Kidney (tissue), 14 donors: ENCODE measurements around the gene FAAP20. TPM values are rescaled to one million over a fixed set of nuclear protein-coding genes. Genes with fewer than 3 reads are reported as not detected.

Experiments used
- DNase-seq, 5 donors: peaks; one replicate each; pipeline ENCODE4 v3.0.0-alpha.2; 2013 to 2020
- FAIRE-seq: peaks from 2 replicates; lab custom pipeline; 2012; peaks lifted over from hg19 to GRCh38; lab: Jason Lieb, UNC
- H3K27ac ChIP-seq, 2 donors: one replicate each; pipeline ENCODE4 v1.7.0; 2013; ENCODE audit warnings: low read depth in 2 of 2, low read length in 2 of 2, inconsistent platforms in 1 of 2
- H3K27me3 ChIP-seq: one replicate; pipeline ENCODE4 v1.7.1; 2013; ENCODE audit warnings: low read length, inconsistent platforms; ENCODE audit not compliant: control insufficient read depth, insufficient read depth
- H3K36me3 ChIP-seq, 3 donors: one replicate each; pipeline versions ENCODE4 v1.7.0 to v1.7.1; 2013; ENCODE audit warnings: low read length in 3 of 3, control low read depth in 1 of 3, inconsistent platforms in 1 of 3; ENCODE audit not compliant: insufficient read depth in 3 of 3, control insufficient read depth in 2 of 3
- H3K4me1 ChIP-seq, 3 donors: one replicate each; pipeline versions ENCODE4 v1.7.0 to v1.7.1; 2013; ENCODE audit warnings: low read length in 3 of 3, inconsistent platforms in 1 of 3, low read depth in 1 of 3; ENCODE audit not compliant: control insufficient read depth in 2 of 3, insufficient read depth in 2 of 3
- H3K4me3 ChIP-seq, 3 donors: one replicate each; pipeline versions ENCODE4 v1.7.0 to v1.8.1; 2013; ENCODE audit warnings: low read length in 3 of 3, control low read depth in 1 of 3, inconsistent platforms in 1 of 3
- H3K9ac ChIP-seq, 3 donors: one replicate each; pipeline versions ENCODE4 v1.7.0 to v1.7.1; 2013; ENCODE audit warnings: low read length in 3 of 3, control low read depth in 1 of 3, inconsistent platforms in 1 of 3
- H3K9me3 ChIP-seq, 3 donors: one replicate each; pipeline versions ENCODE4 v1.7.0 to v1.7.1; 2013; ENCODE audit warnings: low read length in 3 of 3, control low read depth in 1 of 3, inconsistent platforms in 1 of 3; ENCODE audit not compliant: control insufficient read depth in 2 of 3, insufficient read depth in 1 of 3
- CTCF ChIP-seq: IDR thresholded peaks from 3 replicates; pipeline ENCODE4 v1.5.1; 2012; ENCODE audit warnings: mild to moderate bottlenecking, moderate library complexity, borderline replicate concordance; ENCODE audit not compliant: insufficient read depth; ENCODE audit errors: extremely low read depth
- intact Hi-C: fragments of 100-400 bp; cut with DNase I; formaldehyde crosslinking; loops from one replicate; pipeline ENCODE4 v1.11.1; 2022
- polyA plus RNA-seq: library from polyadenylated mRNA; stranded (reverse); fragments of 350-450 nt; fragmentation: Illumina TruSeq; extraction: RNeasy Lipid Tissue Mini Kit (QIAGEN cat#74804); gene quantifications from one replicate; pipeline ENCODE4 v1.2.3, GENCODE V29; 2014; ENCODE audit warnings: low read depth, low replicate concordance; ENCODE audit not compliant: insufficient read depth
- total RNA-seq: library from RNA; stranded (reverse); fragmentation: NEBNext Ultra II Directional; extraction: Animal tissue kit (Norgen Biotek cat#: 25700); gene quantifications from one replicate; pipeline ENCODE4 v1.2.1, GENCODE V29; 2021
- donor health status: control.
- donor health status: control.
- donor health status: control.
- donor health status: control.
- donor health status: control.
- donor health status: DM: yes; HTN: yes; CAD: no.
- donor health status: Normal renal cell carcinoma (clear cell type).

The FAAP20 gene
- total and polyA plus RNA-seq, 2 donors from 2014 or later, result 69.0 to 109 TPM

GRCh38 chr1:2236695-2237677 is 42.4 kb upstream of the FAAP20 start:
- no peak for TF ChIP-seq CTCF
- no peaks in the 10 kb centered on the region for H3K9me3 ChIP-seq
- DNase-seq, result peak in 2 of 5 donors; percentile 41 to 64
- H3K27ac ChIP-seq, result no peak overlapping the region
- no peaks in the 10 kb centered on the region for H3K27me3 ChIP-seq
- H3K9ac ChIP-seq, result no peak overlapping the region
- no peak overlapping the region for H3K4me3 ChIP-seq
- intact Hi-C loops, result no loop called here
- no peak for FAIRE-seq
- peaks cover 0 to 3% (median 0%) of the 10 kb centered on the region in 3 donors for H3K36me3 ChIP-seq
- peaks cover 0 to 80% (median 63%) of the 10 kb centered on the region in 3 donors for H3K4me1 ChIP-seq

- Histone ChIP-seq H3K9me3 (no peaks in the 10 kb centered on the region), H3K36me3 (no peaks in the 10 kb centered on the region), H3K27ac (peak overlapping the region in 1 of 2 donors; percentile 51), H3K4me3 (no peak overlapping the region), H3K4me1 (peaks cover 0 to 87% (median 63%) of the 10 kb centered on the region in 3 donors), H3K27me3 (no peaks in the 10 kb centered on the region), H3K9ac (no peak overlapping the region)
- DNase-seq (peak in 1 of 5 donors; percentile 70), FAIRE-seq (no peak)
- intact Hi-C loops, result no loop called here
- no peak for TF ChIP-seq CTCF
Measured at GRCh38 chr1:2235300-2235998, 40.9 kb upstream of the FAAP20 start.

- Histone ChIP-seq H3K27ac (peak overlapping the region in 1 of 2 donors; percentile 51), H3K9ac (no peak overlapping the region), H3K36me3 (no peaks in the 10 kb centered on the region), H3K4me3 (peak overlapping the region in 1 of 3 donors; percentile 41), H3K27me3 (no peaks in the 10 kb centered on the region), H3K4me1 (peaks cover 0 to 86% (median 56%) of the 10 kb centered on the region in 3 donors), H3K9me3 (no peaks in the 10 kb centered on the region)
- DNase-seq (peak in 1 of 5 donors; percentile 81), FAIRE-seq (no peak)
- intact Hi-C loops, result no loop called here
- TF ChIP-seq CTCF, result no peak
Measured at GRCh38 chr1:2234762-2235113, 40.2 kb upstream of the FAAP20 start.
